Astrocyte (in vitro differentiated cells and primary cell): ENCODE data around the gene MIP.

Experiments
- CTCF ChIP-seq: IDR thresholded peaks from 2 replicates; pipeline ENCODE4 v1.5.1; 2011; ENCODE audit warnings: low read depth, mild to moderate bottlenecking, inconsistent platforms, low read length, moderate library complexity; ENCODE audit not compliant: insufficient read depth
- EZH2 ChIP-seq: IDR thresholded peaks from 2 replicates; pipeline ENCODE4 v1.6.1; 2012; ENCODE audit warnings: mild to moderate bottlenecking, low read length, inconsistent platforms; ENCODE audit not compliant: insufficient read depth

- TF ChIP-seq CTCF (no peak), EZH2 (no peak)
Observed at GRCh38 chr12:56408799-56409417, 45.5 kb downstream of the MIP start.
